Liver (tissue), 9 donors: ENCODE results near the gene CEP128. TPM values are rescaled to one million over a fixed set of nuclear protein-coding genes. Genes with fewer than 3 reads are reported as not detected.

Experiments
- DNase-seq: peaks from one replicate; pipeline ENCODE4 v3.0.0-alpha.2; 2017; ENCODE audit warnings: low spot score
- H3K27ac ChIP-seq, 2 donors: one replicate each; pipeline ENCODE4 v1.7.0; 2013; ENCODE audit warnings: inconsistent platforms in 2 of 2, low read length in 2 of 2, control low read depth in 1 of 2, low read depth in 1 of 2, mild to moderate bottlenecking in 1 of 2
- H3K27me3 ChIP-seq, 4 donors: one replicate each; pipeline versions ENCODE4 v1.6.1 to v1.7.0; 2013; ENCODE audit warnings: low read length in 3 of 4, inconsistent platforms in 1 of 4, mild to moderate bottlenecking in 1 of 4, moderate library complexity in 1 of 4; ENCODE audit not compliant: control insufficient read depth in 4 of 4, insufficient read depth in 4 of 4
- H3K36me3 ChIP-seq, 4 donors: one replicate each; pipeline versions ENCODE4 v1.6.1 to v1.7.0; 2013; ENCODE audit warnings: low read length in 3 of 4, mild to moderate bottlenecking in 3 of 4, low read depth in 1 of 4, moderate library complexity in 1 of 4; ENCODE audit not compliant: control insufficient read depth in 4 of 4, insufficient read depth in 3 of 4
- H3K4me1 ChIP-seq, 4 donors: one replicate each; pipeline versions ENCODE4 v1.6.1 to v1.7.0; 2013; ENCODE audit warnings: low read length in 3 of 4, mild to moderate bottlenecking in 3 of 4, moderate library complexity in 1 of 4; ENCODE audit not compliant: control insufficient read depth in 4 of 4, insufficient read depth in 4 of 4
- H3K4me3 ChIP-seq, 3 donors: one replicate each; pipeline versions ENCODE4 v1.6.1 to v1.7.0; 2013; ENCODE audit warnings: low read length in 3 of 3, control low read depth in 1 of 3, low read depth in 1 of 3, mild to moderate bottlenecking in 1 of 3
- H3K9ac ChIP-seq, 2 donors: one replicate each; pipeline ENCODE4 v1.7.0; 2013; ENCODE audit warnings: low read length in 2 of 2, mild to moderate bottlenecking in 2 of 2, moderate library complexity in 2 of 2, control low read depth in 1 of 2, low read depth in 1 of 2
- H3K9me3 ChIP-seq, 4 donors: one replicate each; pipeline versions ENCODE4 v1.6.1 to v1.7.0; 2013; ENCODE audit warnings: low read length in 3 of 4; ENCODE audit not compliant: control insufficient read depth in 4 of 4
- EGR1 ChIP-seq, 2 donors: IDR thresholded peaks; 2 replicates each; pipeline ENCODE4 v1.6.1; 2016 to 2018; ENCODE audit warnings: antibody characterized with exemption in 2 of 2, low read depth in 2 of 2
- FOXA1 ChIP-seq: IDR thresholded peaks from 2 replicates; pipeline ENCODE4 v1.6.1; 2016; ENCODE audit warnings: antibody characterized with exemption
- FOXA2 ChIP-seq: IDR thresholded peaks from 2 replicates; pipeline ENCODE4 v1.6.1; 2016; ENCODE audit warnings: antibody characterized with exemption
- GABPA ChIP-seq, 2 donors: IDR thresholded peaks in 1 of 2; conservative IDR thresholded peaks in 1 of 2; 2 replicates each; pipeline ENCODE4 v1.6.1; 2016; ENCODE audit warnings: antibody characterized with exemption in 2 of 2, mild to moderate bottlenecking in 1 of 2, moderate library complexity in 1 of 2
- HNF4A ChIP-seq, 2 donors: conservative IDR thresholded peaks; 2 replicates each; pipeline ENCODE4 v1.6.1; 2016; ENCODE audit warnings: antibody characterized with exemption in 2 of 2, mild to moderate bottlenecking in 2 of 2
- HNF4G ChIP-seq: IDR thresholded peaks from 2 replicates; pipeline ENCODE4 v1.6.1; 2016; ENCODE audit warnings: antibody characterized with exemption
- JUND ChIP-seq, 2 donors: IDR thresholded peaks; 2 replicates each; pipeline ENCODE4 v1.6.1; 2016; ENCODE audit warnings: antibody characterized with exemption in 2 of 2
- NR2F2 ChIP-seq: IDR thresholded peaks from 2 replicates; pipeline ENCODE4 v1.6.1; 2016; ENCODE audit warnings: antibody characterized with exemption
- RAD21 ChIP-seq, 2 donors: IDR thresholded peaks; 2 replicates each; pipeline ENCODE4 v1.6.1; 2016; ENCODE audit warnings: antibody characterized with exemption in 2 of 2, mild to moderate bottlenecking in 2 of 2
- RXRA ChIP-seq, 2 donors: IDR thresholded peaks; 2 replicates each; pipeline ENCODE4 v1.6.1; 2017 to 2018; ENCODE audit warnings: antibody characterized with exemption in 2 of 2, mild to moderate bottlenecking in 1 of 2
- SP1 ChIP-seq: IDR thresholded peaks from 2 replicates; pipeline ENCODE4 v1.6.1; 2018; ENCODE audit warnings: antibody characterized with exemption, mild to moderate bottlenecking
- TAF1 ChIP-seq: conservative IDR thresholded peaks from 2 replicates; pipeline ENCODE4 v1.6.1; 2016; ENCODE audit warnings: antibody characterized with exemption, mild to moderate bottlenecking
- YY1 ChIP-seq: IDR thresholded peaks from 2 replicates; pipeline ENCODE4 v1.6.1; 2016; ENCODE audit warnings: antibody characterized with exemption, mild to moderate bottlenecking
- WGBS: extraction: QIAGEN DNeasy Blood & Tissue Kit; methylation state at CpG from one replicate; pipeline ENCODE4 v1.1.7; 2013; 5-methylcytosine and 5-hydroxymethylcytosine counted together
- polyA plus RNA-seq, 2 donors: library from polyadenylated mRNA; stranded (reverse) in 1 of 2; unstranded in 1 of 2; fragments of 200-250 nt in 1 of 2; fragments of >200 nt in 1 of 2; fragmentation: Nextera tagmentation in 1 of 2; extraction: Ambion mirVana in 1 of 2; gene quantifications; one replicate each; pipeline versions ENCODE4 v1.2.1 to v1.2.3, GENCODE V29; 2013 to 2015
- total RNA-seq, 2 donors: library from RNA; depleted of rRNA; stranded (reverse); fragments of >200 nt; gene quantifications; one replicate each; pipeline ENCODE4 v1.2.3, GENCODE V29; 2014
- TF ChIP-seq, protein P1 (sequence below): IDR thresholded peaks from 2 replicates; pipeline ENCODE4 v1.6.1; 2016; ENCODE audit warnings: antibody characterized with exemption, mild to moderate bottlenecking
- TF ChIP-seq, protein P2 (sequence below): IDR thresholded peaks from 2 replicates; pipeline ENCODE4 v1.6.1; 2016; ENCODE audit warnings: antibody characterized with exemption
- TF ChIP-seq, protein P3 (sequence below): IDR thresholded peaks from 2 replicates; pipeline ENCODE4 v1.6.1; 2016; ENCODE audit warnings: antibody characterized with exemption
- TF ChIP-seq, protein P4 (sequence below): fragments of 150-350 bp; IDR thresholded peaks from 2 replicates; pipeline ENCODE4 v1.5.1; 2017; ENCODE audit warnings: improper control_type of control experiment, low read depth, low read length; ENCODE audit not compliant: missing input control
- TF ChIP-seq, protein P5 (sequence below): IDR thresholded peaks from 2 replicates; pipeline ENCODE4 v1.6.1; 2016; ENCODE audit warnings: antibody characterized with exemption
- donor health status: healthy.
- donor health status: healthy.
- donor health status: healthy.
- donor health status: healthy.
- donor health status: healthy.

Gene CEP128
- total and polyA plus RNA-seq, 4 donors: 0.27 to 3.8 (median 1.4) TPM

DNA sequence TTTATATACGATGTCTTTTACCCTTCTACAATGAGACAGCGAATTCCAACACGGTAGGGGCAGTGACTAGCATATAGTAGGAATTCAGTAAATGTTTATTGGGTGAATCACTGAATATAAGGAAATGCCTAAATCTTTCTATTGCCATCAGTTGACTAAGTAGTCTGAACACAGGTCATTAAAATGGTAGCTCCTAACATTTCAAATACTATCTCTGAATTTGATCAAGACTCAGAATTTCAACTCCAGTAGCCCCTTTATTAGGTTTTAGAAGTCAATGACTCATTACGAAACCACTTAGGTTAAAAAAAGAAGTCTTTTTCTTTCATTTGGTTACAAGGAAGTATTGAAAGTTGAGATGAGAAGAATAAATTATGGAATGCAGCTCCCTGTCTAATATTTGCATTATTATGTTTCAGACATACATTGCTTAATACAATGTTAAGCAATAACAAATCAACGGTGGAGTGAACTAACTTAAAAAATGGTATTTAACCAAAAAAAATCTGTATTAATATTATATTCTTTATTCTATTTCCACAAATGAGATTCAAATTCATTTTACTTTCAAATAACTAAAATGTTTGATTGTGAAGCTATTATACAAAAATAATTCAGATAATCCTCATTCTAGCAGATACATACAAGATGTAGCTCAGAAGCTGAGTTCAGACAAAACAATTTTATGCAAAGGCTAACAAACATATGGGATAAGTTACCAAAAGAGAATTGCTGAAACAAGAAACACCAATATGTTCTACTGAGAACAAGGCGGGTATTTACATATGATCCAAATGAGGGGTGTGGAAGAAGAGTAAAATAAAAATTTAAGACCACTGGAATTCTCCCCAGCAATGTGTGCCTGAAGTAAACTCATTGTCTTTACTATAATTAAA lies 302.7 kb downstream of the CEP128 start:
- Histone ChIP-seq H3K4me1 (no peaks in the 10 kb centered on the region), H3K4me3 (no peak overlapping the region), H3K36me3 (no peaks in the 10 kb centered on the region), H3K9ac (no peak overlapping the region), H3K27ac (no peak overlapping the region), H3K9me3 (no peaks in the 10 kb centered on the region), H3K27me3 (no peaks in the 10 kb centered on the region)
- TF ChIP-seq, protein P1, sequence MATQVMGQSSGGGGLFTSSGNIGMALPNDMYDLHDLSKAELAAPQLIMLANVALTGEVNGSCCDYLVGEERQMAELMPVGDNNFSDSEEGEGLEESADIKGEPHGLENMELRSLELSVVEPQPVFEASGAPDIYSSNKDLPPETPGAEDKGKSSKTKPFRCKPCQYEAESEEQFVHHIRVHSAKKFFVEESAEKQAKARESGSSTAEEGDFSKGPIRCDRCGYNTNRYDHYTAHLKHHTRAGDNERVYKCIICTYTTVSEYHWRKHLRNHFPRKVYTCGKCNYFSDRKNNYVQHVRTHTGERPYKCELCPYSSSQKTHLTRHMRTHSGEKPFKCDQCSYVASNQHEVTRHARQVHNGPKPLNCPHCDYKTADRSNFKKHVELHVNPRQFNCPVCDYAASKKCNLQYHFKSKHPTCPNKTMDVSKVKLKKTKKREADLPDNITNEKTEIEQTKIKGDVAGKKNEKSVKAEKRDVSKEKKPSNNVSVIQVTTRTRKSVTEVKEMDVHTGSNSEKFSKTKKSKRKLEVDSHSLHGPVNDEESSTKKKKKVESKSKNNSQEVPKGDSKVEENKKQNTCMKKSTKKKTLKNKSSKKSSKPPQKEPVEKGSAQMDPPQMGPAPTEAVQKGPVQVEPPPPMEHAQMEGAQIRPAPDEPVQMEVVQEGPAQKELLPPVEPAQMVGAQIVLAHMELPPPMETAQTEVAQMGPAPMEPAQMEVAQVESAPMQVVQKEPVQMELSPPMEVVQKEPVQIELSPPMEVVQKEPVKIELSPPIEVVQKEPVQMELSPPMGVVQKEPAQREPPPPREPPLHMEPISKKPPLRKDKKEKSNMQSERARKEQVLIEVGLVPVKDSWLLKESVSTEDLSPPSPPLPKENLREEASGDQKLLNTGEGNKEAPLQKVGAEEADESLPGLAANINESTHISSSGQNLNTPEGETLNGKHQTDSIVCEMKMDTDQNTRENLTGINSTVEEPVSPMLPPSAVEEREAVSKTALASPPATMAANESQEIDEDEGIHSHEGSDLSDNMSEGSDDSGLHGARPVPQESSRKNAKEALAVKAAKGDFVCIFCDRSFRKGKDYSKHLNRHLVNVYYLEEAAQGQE: no peak
- TF ChIP-seq, protein P2, sequence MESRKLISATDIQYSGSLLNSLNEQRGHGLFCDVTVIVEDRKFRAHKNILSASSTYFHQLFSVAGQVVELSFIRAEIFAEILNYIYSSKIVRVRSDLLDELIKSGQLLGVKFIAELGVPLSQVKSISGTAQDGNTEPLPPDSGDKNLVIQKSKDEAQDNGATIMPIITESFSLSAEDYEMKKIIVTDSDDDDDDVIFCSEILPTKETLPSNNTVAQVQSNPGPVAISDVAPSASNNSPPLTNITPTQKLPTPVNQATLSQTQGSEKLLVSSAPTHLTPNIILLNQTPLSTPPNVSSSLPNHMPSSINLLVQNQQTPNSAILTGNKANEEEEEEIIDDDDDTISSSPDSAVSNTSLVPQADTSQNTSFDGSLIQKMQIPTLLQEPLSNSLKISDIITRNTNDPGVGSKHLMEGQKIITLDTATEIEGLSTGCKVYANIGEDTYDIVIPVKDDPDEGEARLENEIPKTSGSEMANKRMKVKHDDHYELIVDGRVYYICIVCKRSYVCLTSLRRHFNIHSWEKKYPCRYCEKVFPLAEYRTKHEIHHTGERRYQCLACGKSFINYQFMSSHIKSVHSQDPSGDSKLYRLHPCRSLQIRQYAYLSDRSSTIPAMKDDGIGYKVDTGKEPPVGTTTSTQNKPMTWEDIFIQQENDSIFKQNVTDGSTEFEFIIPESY: no peak
- no peak for TF ChIP-seq FOXA1
- TF ChIP-seq GABPA (IDR thresholded peaks at IDR 0.05 in 1 of 2, conservative IDR thresholded peaks at IDR 0.05 in 1 of 2): no peak
- no peak for TF ChIP-seq NR2F2
- TF ChIP-seq RXRA (IDR thresholded peaks at IDR 0.05): no peak
- no peak for TF ChIP-seq SP1
- TF ChIP-seq, protein P3, sequence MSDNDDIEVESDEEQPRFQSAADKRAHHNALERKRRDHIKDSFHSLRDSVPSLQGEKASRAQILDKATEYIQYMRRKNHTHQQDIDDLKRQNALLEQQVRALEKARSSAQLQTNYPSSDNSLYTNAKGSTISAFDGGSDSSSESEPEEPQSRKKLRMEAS: no peak
- TF ChIP-seq FOXA2: no peak
- no peak for TF ChIP-seq HNF4A (conservative IDR thresholded peaks at IDR 0.05)
- no peak for TF ChIP-seq EGR1 (IDR thresholded peaks at IDR 0.05; ENCODE audit: low read depth in 2 of 2)
- TF ChIP-seq TAF1: no peak
- TF ChIP-seq, protein P4, sequence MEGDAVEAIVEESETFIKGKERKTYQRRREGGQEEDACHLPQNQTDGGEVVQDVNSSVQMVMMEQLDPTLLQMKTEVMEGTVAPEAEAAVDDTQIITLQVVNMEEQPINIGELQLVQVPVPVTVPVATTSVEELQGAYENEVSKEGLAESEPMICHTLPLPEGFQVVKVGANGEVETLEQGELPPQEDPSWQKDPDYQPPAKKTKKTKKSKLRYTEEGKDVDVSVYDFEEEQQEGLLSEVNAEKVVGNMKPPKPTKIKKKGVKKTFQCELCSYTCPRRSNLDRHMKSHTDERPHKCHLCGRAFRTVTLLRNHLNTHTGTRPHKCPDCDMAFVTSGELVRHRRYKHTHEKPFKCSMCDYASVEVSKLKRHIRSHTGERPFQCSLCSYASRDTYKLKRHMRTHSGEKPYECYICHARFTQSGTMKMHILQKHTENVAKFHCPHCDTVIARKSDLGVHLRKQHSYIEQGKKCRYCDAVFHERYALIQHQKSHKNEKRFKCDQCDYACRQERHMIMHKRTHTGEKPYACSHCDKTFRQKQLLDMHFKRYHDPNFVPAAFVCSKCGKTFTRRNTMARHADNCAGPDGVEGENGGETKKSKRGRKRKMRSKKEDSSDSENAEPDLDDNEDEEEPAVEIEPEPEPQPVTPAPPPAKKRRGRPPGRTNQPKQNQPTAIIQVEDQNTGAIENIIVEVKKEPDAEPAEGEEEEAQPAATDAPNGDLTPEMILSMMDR: no peak
- TF ChIP-seq YY1: no peak
- no peak for TF ChIP-seq HNF4G
- TF ChIP-seq, protein P5, sequence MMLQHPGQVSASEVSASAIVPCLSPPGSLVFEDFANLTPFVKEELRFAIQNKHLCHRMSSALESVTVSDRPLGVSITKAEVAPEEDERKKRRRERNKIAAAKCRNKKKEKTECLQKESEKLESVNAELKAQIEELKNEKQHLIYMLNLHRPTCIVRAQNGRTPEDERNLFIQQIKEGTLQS: no peak
- no peak for TF ChIP-seq JUND (IDR thresholded peaks at IDR 0.05)
- TF ChIP-seq RAD21 (IDR thresholded peaks at IDR 0.05): no peak
- 94% methylated on average over 6 of the region's 6 CpGs for WGBS
- no peak for DNase-seq
